ENCODE data around the gene C11orf16. TPM values are rescaled to one million over a fixed set of nuclear protein-coding genes. Genes with fewer than 3 reads are reported as not detected.

Gene C11orf16
- total and polyA plus RNA-seq, 9 of the 15 experiments (the other 6 are each of a cell fraction or from before 2014, with no cell fraction given): not detected

DNA sequence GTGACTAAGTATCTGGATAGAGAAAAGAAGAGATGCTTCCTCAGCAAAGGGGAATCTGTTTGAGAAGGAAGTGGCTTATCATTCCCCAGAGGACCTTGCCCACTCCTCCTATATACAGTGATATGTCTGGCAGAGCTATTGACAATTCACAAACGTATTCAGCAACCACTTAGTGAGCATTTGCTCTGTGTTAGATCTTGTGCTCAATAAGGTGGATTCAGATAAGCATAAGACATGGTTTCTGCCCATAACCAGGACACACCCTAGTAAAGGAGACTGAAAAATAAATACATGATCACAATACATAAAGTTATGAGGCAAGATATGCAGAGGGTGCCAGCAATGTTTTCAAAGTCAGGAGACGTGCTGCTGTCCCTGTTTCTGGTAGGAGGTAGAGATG lies 30.1 kb upstream of the C11orf16 start:
- DNase-seq (ENCODE audit: extremely low read depth in 1 of 4, low spot score in 3 of 4) (peak in 3 of 4 experiments; percentile 31 to 46 (median 39)), ATAC-seq (no peak), FAIRE-seq (peak; percentile 80)
- peaks cover 13 to 22% of the 10 kb centered on the region in 2 experiments; a peak in 4 of 5 replicates for H3K4me1 ChIP-seq (replicated peaks in 1 of 2; ENCODE audit: control insufficient read depth in 2 of 2, insufficient read depth in 2 of 2, low read length in 2 of 2)
- H3K9me1 ChIP-seq (ENCODE audit: control insufficient read depth, insufficient read depth, low read length): no peaks in the 10 kb centered on the region
- WGBS (ENCODE audit: insufficient coverage, low coverage, missing lambda C conversion rate): 0% methylated on average over 2 of the region's 2 CpGs
- no peaks in the 10 kb centered on the region for H3K27me3 ChIP-seq (ENCODE audit: control insufficient read depth in 2 of 2, insufficient read depth in 2 of 2, low read length in 2 of 2)
- BruUV-seq (replicated peaks): TSS peak; percentile 47
- H3K4me3 ChIP-seq: peak overlapping the region; percentile 96
- H3K4me2 ChIP-seq (ENCODE audit: insufficient read depth, low read length): peak overlapping the region; percentile 93
- no peaks in the 10 kb centered on the region for H4K20me1 ChIP-seq (replicated peaks; ENCODE audit: control insufficient read depth, insufficient read depth, low read length)
- H3K27ac ChIP-seq (ENCODE audit: extremely low read depth, low read depth, low read length): peak overlapping the region; percentile 93
- ChIA-PET CTCF (ENCODE audit: low intra/inter-chr PET ratio) (no interaction called here), POLR2A (interaction anchor here (2.4 kb wide), 1 partner anchor 26 kb away, joined by 12 read pairs; no protein-coding TSS in a partner anchor)
- TF ChIP-seq PCBP1 (IDR thresholded peaks at IDR 0.05; ENCODE audit: low read depth, low read length, poor library complexity, severe bottlenecking) (no peak), TCF3 (CRISPR knock-in tag; IDR thresholded peaks at IDR 0.05) (peak; percentile 58; the same call in 1 of the 2 replicates), NCOR1 (IDR thresholded peaks at IDR 0.05) (peak; percentile 33; the same call in 1 of the 2 replicates), TCFL5 (CRISPR knock-in tag; conservative IDR thresholded peaks at IDR 0.05) (no peak), ARHGAP35 (IDR thresholded peaks at IDR 0.05; ENCODE audit: partially characterized antibody) (no peak), MTA2 (IDR thresholded peaks at IDR 0.05; ENCODE audit: low read depth) (peak; percentile 25; the same call in 1 of the 2 replicates), TAL1 (IDR thresholded peaks at IDR 0.05) (peak; percentile 39; the same call in 1 of the 2 replicates), POLR2AphosphoS5 (IDR thresholded peaks at IDR 0.05; ENCODE audit: control insufficient read depth, insufficient read depth, low read depth, low read length) (peak; percentile 28; the same call in 1 of the 2 replicates), CBFA2T2 (conservative IDR thresholded peaks at IDR 0.05) (peak; percentile 55), SMARCA4 (IDR thresholded peaks at IDR 0.05) (0 out of 2 replicates have a peak, but pooled peaks have one; percentile 28), MAFF (IDR thresholded peaks at IDR 0.05; ENCODE audit: low read length) (no peak), FOXA3 (CRISPR knock-in tag; conservative IDR thresholded peaks at IDR 0.05 in 1 of 2, IDR thresholded peaks at IDR 0.05 in 1 of 2) (peak in 1 of 2 experiments; percentile 45; a peak in 1 of 4 replicates), CBX3 (IDR thresholded peaks at IDR 0.05; ENCODE audit: borderline replicate concordance in 1 of 2, low read length in 2 of 2) (no peak), CBFA2T3 (IDR thresholded peaks at IDR 0.05) (peak; percentile 81), TEAD4 (IDR thresholded peaks at IDR 0.05; ENCODE audit: low read length) (peak; percentile 60), TEAD4 (CRISPR knock-in tag; IDR thresholded peaks at IDR 0.05; ENCODE audit: borderline replicate concordance) (no peak), DNMT1 (IDR thresholded peaks at IDR 0.05) (no peak)
- TF ChIP-seq, protein P1, sequence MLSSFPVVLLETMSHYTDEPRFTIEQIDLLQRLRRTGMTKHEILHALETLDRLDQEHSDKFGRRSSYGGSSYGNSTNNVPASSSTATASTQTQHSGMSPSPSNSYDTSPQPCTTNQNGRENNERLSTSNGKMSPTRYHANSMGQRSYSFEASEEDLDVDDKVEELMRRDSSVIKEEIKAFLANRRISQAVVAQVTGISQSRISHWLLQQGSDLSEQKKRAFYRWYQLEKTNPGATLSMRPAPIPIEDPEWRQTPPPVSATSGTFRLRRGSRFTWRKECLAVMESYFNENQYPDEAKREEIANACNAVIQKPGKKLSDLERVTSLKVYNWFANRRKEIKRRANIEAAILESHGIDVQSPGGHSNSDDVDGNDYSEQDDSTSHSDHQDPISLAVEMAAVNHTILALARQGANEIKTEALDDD (IDR thresholded peaks at IDR 0.05): peak; percentile 68; the same call in 1 of the 2 replicates
- TF ChIP-seq, protein P2, sequence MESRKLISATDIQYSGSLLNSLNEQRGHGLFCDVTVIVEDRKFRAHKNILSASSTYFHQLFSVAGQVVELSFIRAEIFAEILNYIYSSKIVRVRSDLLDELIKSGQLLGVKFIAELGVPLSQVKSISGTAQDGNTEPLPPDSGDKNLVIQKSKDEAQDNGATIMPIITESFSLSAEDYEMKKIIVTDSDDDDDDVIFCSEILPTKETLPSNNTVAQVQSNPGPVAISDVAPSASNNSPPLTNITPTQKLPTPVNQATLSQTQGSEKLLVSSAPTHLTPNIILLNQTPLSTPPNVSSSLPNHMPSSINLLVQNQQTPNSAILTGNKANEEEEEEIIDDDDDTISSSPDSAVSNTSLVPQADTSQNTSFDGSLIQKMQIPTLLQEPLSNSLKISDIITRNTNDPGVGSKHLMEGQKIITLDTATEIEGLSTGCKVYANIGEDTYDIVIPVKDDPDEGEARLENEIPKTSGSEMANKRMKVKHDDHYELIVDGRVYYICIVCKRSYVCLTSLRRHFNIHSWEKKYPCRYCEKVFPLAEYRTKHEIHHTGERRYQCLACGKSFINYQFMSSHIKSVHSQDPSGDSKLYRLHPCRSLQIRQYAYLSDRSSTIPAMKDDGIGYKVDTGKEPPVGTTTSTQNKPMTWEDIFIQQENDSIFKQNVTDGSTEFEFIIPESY (CRISPR knock-in tag; IDR thresholded peaks at IDR 0.05): no peak
- H3K36me3 ChIP-seq (ENCODE audit: control insufficient read depth, insufficient read depth, low read length): peaks cover 8% of the 10 kb centered on the region; the same call in 1 of the 3 replicates
- no peak overlapping the region for H2AFZ ChIP-seq (ENCODE audit: low read depth, low read length)
- H3K9me3 ChIP-seq (replicated peaks; ENCODE audit: control insufficient read depth, insufficient read depth, low read depth, low read length): no peaks in the 10 kb centered on the region
- intact Hi-C loops (cut with micrococcal nuclease) (loop anchor here (5.0 kb wide), 1 partner anchor 39 kb away; the partner anchor contains the start of gene NRIP3), in situ Hi-C loops (cut with MboI) (no loop called here)
- peaks cover 54% of the 10 kb centered on the region for H3K79me2 ChIP-seq (ENCODE audit: control insufficient read depth, insufficient read depth, low read length)
- peak overlapping the region in 1 of 2 experiments; percentile 88; a peak in 2 of 4 replicates for H3K9ac ChIP-seq (ENCODE audit: insufficient read depth in 1 of 2, low read depth in 2 of 2, low read length in 2 of 2)

Measured in K562 (cell line).